GM18868 (cell line): ENCODE results near the gene ACO2.

Experiments
- ATAC-seq: cut with Tn5 transposase; IDR thresholded peaks from one replicate; pipeline ENCODE4 v1.9.1; 2021; ENCODE audit warnings: mild to moderate bottlenecking, moderate library complexity; ENCODE audit not compliant: unreplicated experiment

The ACO2 gene

DNA sequence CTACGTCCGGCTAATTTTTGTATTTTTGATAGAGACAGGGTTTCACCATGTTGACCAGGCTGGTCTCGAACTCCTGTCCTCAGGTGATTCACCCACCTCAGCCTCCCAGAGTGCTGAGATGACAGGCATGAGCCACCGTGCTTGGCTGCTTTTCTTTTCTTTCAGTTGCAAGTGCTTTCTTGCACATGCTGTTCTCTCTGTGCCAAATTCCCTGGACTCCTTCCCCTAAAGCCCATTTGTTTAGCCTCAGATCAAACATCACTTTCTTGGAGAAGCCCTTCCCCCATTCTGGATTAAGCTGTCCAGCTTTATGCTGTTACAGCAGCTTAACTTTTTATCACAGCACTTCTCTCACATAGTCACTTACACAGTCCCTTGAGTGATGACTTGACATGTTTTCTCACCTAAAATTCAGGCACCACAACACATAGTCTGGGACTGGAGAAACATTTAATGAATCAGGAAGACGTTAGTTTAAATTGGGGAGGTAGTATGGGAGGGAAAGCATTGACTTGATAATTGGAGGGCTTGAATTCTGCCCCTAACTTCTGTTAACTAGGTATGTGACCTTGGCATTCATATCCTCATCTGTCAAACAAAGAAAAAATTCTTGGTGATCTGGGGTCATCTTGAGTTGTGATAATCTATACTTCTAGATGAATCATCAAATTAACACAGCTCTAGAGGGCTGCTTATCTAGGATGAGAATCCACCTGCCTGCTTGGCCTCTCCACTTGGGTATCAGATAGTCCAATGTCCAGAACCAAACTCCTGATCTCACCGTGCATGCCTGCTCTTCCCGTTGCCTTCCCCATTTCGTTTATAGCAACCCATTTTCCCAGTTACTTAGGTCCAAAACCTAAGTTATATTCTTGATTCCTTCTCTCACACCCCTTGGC is 18.4 kb downstream of the ACO2 start:
- ATAC-seq = no peak

DNA sequence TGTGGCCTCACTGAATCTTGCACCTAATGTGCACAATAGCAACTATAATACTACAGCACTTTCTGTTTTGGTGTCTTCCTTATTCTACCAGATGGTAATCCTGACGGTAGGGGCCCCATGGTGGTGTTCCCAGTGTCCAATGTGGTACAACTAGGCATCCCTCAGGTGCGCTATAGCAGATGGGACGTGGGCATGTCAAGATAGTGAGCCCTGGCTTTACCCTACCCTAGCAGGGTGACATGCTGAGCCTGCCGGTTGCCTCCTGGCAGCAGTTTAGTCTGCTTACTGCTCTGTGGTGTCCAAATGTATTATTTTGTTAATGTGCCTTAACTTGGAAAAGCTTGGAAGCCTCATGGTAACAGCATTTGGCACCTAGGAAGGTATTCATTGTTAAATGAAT is 19.2 kb downstream of the ACO2 start:
- ATAC-seq = no peak

DNA sequence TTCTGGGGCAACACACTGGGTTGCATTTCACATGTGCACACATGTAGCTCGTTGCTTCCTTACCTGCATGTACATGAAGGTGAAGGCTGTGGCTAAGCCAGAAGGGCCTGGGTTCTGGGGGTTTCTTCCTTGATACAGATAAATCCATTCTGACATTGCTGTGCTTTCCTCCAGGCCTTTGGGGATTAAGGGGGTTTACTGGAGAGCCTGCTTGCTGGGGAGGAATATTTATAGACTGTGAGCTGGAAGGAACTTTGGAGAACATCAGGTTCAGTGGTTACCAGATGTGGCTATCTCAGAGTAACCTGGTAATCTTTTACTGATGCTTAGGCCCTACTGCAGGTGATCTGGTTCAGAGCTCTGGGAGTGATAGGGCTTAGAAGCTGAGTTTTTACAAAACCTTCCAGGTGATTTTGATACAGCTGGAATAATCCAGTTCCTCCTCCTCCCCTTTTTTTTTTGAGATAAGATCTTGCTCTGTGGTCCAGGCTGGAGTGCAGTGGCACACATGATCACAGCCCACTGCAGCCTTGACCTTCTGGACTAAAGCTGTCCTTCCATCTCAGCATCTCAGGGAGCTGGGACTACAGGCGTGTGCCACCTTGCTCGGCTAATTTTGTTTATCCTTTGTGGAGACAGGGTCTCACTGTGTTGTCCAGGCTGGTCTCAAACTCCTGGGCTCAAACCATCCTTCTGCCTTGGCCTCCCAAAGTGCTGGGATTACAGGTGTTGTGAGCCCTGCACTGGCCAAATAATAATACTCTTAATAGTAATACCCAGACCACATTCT is 19.9 kb downstream of the ACO2 start:
- ATAC-seq = no peak

DNA sequence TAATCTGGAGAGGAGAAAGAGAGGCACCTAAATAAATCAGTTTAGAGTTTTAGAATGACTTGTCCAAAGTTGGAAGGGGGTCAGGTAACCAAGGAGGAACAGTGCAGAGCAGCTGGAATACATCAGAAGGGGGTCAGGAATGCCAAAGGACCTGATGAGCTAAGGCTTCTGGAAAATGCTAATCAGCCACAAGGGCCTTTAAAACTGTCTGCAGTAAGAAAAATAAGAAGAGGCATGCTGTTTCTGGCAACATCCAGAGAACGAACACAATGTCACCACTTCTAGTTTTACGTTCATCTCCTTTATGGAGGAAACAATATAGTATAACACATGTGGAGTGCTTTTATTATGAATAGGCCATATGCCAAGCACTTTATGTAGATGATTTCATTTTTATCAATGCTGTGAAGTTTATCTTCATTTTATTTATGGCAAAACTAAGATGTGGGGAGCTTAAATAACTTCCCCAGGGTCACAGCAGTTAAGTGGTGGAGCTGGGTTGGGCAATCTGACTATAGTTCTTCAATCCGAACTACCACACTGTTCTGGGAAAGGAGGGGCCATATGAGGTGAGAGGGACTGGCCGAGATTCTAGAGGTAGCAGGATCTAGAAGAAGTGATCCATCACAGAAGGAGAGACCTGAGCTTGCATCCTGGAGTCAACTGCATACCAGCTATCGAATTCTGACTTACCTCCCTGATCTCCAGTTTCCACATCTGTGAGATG is 22.6 kb downstream of the ACO2 start:
- ATAC-seq = no peak

DNA sequence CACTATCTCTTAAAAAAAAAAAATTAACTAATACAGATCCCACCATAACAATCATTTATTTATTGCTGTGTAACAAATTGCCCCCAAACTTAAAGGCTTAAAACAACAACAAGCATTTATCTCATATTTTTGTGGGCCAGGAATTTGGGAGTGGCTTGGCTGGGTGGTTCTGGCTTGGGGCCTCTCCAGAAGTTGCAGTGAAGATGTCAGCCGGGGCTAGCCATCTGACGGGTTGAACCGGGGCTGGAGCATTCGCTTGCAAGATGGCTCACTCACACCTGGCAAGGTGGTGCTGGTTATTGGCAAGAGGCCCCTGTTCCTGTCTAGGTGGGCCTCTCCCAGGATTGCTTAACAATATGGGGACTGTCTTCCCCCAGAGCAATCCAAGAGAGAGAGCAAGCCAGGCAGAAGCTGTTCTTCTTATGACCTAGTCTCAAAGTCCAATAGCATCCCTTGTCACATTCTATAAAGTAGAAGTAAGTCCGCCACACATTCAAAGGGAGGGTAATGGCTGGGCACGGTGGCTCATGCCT is 29.5 kb downstream of the ACO2 start:
- no peak for ATAC-seq

DNA sequence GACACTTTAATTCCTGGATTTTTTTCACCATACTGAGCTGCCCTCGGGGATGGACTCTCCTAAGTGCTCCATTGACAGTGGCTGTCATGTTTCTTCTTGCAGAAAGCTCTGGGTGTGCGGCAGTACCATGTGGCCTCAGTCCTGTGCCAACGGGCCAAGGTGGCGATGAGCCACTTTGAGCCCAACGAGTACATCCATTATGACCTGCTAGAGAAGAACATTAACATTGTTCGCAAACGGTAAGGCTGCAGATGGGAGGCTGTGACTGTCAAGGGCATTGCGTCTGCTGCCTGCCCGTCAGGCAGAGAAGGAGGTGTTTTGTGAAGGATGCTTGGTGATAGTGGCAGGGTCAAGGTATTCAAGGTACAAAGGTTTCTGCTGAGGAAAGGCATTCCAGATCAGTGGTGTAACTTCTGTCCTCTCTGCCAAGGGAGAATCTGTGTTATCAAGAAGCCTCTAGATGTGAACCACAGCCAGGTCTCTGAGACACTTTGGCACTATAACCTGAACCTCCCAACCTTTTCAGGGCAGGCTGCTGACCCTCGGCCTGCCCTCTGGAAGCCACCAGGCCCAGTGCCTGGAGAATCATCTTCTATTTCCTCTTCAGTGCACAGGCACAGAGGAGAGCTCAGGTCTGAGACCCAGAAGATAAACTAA is 30.8 kb downstream of the ACO2 start:
- ATAC-seq = no peak

DNA sequence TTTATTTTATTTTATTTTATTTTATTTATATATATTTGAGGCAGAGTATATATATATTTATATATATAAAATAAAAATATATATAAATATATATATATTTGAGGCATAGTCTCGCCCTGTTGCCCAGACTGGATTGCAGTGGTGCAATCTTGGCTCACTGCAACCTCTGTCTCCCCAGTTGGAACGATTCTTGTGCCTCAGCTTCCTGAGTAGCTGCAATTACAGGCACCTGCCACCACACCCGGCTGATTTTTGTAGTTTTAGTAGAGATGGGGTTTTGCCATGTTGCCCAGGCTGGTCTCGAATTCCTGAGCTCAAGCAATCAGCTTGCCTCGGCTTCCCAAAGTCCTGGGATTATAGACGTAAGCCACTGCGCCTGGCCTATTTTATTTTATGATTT is 31.4 kb downstream of the ACO2 start:
- no peak for ATAC-seq

DNA sequence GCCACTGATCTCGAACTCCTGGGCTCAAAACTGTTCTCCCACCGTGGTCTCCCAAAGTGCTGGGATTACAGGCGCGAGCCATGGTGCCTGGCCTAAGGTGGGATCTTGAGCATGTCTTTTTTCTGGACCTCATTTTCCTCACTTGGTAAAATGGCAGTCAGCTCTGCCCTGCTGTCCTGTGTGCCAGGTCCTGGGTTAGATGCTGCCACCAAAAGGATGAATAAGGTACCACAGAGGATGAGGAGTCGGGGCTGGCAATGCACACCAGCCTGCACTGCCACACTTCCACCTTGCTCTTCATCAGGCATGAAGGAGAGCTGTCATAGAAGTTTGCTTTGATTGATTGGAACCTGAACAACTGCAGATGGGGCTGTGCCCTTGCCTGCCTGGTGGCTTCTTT is 32.3 kb downstream of the ACO2 start:
- no peak for ATAC-seq

DNA sequence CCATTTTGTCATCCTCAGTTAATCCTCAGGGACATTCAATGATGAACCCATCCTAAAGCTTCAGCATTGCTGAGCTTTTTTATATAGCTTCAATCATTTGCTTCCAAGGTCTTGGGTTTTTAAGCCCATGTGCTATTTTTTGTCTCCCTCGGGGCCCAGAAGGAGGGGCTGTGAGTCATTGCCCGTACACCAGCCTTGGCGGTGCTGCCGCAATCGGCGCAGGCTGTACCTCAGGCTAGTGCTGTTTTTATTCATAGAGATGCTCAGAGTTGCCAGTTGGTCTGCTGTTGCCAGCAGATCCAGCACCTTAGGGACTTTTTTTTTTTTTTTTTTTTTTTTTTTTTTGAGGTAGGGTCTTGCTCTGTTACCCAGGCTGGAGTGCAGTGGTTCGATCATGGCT is 35.5 kb downstream of the ACO2 start:
- no peak for ATAC-seq

DNA sequence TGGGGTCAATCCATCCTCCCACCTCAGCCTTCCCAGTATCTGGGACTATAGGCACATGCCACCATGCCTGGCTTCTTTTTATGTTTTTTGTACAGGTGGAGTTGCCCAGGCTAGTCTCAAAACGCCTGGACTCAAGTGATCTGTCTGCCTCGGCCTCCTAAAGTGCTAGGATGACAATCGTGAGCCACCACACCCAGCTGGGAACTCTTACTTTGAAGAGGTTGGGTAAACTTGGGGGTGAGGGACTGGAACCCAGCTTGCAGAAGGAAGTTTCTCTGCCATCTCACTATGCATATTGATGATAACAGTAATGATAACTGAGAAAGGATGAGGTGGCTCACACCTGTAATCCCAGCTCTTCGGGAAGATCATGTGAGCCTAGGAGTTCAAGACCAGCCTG is 35.9 kb downstream of the ACO2 start:
- no peak for ATAC-seq

DNA sequence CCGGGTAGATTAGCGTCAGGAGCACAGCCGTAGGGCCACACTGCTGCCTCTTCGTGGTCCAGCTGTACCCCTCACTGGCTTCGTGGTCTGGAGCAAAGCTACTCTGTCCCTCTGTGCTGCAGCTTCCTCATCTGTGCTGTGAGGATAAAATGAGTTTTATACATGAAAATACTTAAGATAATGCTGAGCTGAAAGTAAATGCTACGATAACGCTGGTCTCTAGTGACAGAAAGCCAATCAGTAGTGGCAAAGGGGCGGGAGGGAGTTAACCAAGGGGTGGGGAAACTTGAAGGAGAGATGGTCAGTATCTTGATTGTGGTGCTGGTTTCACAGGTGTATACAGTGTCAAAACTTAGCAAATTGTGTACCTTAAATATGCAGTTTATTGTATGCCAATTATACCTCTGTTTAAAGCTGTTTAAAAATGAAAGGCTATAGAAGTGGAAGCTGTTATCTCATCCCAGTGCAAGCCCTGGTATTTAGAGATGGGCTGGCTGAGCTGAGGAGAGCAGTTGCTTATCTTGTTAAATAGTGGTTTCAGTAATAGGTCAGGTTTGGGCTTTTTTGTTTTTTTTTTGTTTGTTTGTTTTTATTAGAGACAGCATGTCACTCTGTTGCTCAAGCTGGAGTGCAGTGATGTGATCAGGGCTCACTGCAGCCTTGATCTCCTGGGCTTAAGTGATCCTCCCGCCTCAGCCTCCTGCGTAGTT is 36.7 kb downstream of the ACO2 start:
- ATAC-seq = no peak

DNA sequence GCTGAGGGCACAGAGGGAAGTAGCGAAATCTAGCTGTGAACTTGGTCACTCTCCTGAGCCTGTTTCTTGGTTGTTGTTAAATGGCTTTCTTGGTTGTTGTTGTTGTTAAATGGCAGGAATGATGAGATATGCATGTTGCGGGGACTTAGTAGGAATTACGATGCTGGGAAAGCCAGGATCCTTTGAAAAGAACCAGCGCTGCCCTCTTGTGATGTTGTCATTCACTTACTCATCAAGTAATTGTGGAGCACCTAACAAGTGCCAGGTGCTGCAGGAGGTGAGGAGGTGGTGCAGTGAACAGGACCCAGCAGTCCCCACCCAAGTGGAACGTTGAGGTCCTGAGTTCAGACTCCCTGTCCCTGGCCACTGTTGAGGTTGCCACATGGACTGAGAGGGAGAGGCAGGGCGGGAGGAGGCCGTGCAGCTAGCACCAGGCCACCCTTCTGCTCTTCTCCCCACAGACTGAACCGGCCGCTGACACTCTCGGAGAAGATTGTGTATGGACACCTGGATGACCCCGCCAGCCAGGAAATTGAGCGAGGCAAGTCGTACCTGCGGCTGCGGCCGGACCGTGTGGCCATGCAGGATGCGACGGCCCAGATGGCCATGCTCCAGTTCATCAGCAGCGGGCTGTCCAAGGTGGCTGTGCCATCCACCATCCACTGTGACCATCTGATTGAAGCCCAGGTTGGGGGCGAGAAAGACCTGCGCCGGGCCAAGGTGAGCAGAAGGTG is 38.6 kb downstream of the ACO2 start:
- ATAC-seq = no peak

DNA sequence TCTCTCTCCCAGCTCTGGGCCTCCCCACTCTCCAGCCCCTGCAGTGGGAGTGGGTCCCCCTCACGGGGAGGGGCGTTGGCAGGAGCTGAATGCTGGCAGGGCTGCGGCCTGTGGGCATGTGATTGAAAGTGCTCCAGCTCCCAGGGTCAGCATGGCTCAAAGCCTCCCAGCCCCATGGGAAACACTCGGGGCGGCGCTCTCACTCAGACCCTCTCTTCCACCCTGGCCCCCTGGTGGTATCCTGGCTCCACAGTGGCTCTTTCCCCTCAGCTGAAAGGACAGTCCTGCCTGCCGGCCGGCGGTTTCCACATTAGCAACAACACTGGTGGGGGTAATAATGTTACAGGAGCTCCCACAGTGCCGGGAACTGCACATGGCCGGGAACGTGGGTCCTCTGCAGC is 39.9 kb downstream of the ACO2 start:
- no peak for ATAC-seq

DNA sequence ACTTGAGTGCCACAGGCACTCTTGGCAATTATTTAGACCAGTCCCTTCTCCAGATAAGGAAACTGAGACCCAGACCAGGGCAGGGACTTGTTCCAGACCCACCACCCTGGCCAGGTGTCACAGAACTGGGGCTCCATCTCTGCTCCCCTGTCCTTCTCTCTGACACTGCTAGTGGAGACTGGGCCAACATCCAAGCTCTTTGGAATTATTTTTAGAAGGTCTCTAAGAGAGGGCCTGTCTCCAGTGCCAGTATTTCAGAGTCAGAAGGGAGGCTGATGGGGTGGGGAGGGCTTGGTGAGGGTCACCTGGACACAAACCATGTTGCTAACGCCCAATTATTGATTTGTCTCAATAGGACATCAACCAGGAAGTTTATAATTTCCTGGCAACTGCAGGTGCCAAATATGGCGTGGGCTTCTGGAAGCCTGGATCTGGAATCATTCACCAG is 42.6 kb downstream of the ACO2 start:
- no peak for ATAC-seq

DNA sequence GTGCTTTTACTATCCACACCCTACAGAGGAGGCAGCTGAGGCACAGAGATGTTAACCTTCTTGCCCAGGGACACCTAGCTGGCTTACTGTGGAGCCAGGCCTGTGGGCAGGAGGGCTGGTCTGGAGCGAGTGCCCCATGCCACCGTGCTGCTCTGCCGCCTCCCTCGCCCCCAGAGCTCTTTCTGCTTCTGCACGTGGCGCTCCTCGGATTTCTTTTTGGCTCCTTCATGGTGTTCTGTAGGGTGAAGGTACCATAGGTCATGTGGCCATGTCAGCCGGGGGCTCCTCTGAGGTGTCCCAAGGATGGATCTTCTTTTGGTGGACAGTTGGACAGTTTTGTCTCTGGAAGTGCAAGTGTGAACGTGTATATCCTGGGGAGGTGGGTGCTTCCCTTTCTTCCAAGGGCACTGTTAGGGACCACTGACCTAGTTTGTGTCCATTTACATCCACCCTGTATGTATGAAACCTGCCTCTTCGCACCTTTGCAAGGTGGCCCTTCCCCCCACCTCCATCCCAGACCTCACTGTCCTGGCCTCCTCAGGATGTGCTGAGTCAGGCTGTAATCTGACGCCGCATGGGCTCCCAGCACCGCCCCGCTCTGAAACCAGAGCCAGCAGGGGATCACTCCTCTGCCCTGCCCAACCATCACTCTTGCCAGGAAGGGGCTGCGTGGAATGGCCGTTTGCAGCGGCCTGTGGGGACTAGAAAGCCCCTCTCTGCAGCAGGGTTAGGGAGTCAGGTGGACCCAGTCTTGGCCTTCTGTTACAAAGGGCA is 43.7 kb downstream of the ACO2 start:
- ATAC-seq = no peak

DNA sequence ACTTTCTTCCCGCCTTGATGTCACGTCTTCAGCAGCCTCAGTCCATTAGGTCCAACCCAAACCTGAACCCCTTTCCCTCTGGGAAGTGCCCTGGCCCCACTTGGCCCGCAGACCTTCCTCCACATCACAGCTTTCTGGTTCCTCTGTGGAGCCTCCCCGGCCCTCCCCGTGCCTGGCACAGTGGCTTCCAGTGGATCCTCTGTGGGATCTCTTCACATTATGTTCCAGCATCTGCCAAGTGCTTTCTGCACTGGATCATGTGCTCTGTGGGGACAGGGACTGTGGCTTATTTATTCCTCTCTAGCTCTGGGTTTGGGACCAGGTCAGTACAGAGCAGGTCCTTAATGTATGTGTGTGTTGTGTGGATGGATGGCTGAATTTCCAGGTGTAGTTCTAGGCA is 44.5 kb downstream of the ACO2 start:
- ATAC-seq = no peak

DNA sequence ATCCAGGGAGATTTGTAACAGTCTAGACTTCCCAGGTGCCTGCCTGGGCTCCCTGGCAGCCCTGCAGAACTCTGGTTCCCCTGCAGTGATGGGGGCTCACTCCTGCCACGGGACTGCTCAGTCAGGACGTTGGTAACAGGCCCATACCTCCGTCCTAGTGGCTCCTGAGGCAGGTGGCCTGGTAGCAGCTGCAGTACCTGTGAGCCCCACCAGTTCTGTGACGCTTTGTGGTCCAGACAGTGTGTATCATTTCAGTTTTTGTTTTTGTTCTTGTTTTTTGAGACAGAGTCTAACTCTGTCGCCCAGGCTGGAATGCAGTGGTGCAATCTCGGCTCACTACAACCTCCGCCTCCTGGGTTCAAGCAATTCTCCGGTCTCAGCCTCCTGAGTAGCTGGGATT is 47.5 kb downstream of the ACO2 start:
- no peak for ATAC-seq

DNA sequence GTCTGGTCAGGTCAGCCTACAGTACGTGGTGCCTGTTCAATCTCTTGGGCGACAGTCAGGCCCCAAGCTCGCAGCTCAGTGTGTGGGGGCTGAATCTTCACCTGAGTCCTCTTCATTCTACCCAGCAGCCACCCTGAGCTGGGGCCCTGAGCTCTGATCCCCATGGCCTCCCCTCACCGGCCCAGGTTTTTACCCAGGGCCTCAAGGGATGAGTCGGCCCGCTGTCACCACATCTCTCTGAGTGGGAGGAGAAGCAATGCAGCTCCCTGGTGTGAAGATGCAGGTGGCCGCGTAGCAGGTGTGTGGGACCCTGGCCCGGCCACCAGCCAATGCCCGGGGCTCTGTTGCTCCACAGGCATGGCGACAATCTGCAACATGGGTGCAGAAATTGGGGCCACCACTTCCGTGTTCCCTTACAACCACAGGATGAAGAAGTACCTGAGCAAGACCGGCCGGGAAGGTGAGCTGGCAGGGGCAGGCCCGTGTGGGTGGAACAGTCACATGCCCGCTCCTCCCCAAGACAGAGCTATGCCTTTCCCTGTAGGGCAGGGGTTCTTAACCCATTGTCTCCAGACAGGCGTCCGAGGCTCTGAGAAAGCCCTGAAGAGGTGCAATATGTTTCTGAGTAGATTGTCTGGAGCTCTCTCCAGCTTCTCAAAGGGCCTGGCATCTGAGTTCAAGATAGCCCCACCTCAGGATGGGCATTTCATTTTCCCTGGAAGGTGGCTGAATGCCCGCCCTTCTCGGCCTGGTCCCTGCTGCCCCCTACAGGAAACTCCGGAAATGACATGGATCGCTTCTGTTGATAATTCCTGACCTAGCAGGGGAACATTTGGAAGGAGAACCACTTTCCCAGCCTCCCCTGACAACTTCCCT is 48.5 kb downstream of the ACO2 start:
- ATAC-seq = no peak
